ENCODE data around the gene KAZN. TPM values are rescaled to one million over a fixed set of nuclear protein-coding genes. Genes with fewer than 3 reads are reported as not detected.

Gene KAZN
- total RNA-seq, 1 donor from 2014 or later: 5.7 TPM

- no peak for DNase-seq (ENCODE audit: low read depth)
- no peak for TF ChIP-seq CTCF (conservative IDR thresholded peaks at IDR 0.05; ENCODE audit: low read depth, low read length)
- no peak overlapping the region for H3K4me3 ChIP-seq (ENCODE audit: low read depth, low read length)
Observed at GRCh38 chr1:15101801-15102200, 503.3 kb downstream of the KAZN start.

GRCh38 chr1:15102646-15103045 lies 504.2 kb downstream of the KAZN start:
- DNase-seq (ENCODE audit: low read depth): no peak
- no peak for TF ChIP-seq CTCF (conservative IDR thresholded peaks at IDR 0.05; ENCODE audit: low read depth, low read length)
- no peak overlapping the region for H3K4me3 ChIP-seq (ENCODE audit: low read depth, low read length)

- TF ChIP-seq CTCF (conservative IDR thresholded peaks at IDR 0.05; ENCODE audit: low read depth, low read length): no peak
Observed at GRCh38 chr1:15103211-15103610, 504.7 kb downstream of the KAZN start.

GRCh38 chr1:15103906-15104305 lies 505.4 kb downstream of the KAZN start:
- H3K4me3 ChIP-seq (ENCODE audit: low read depth, low read length): no peak overlapping the region
- TF ChIP-seq CTCF (conservative IDR thresholded peaks at IDR 0.05; ENCODE audit: low read depth, low read length): no peak
- no peak for DNase-seq (ENCODE audit: low read depth)

More at GRCh38 chr1:15103211-15103610, 504.7 kb downstream of the KAZN start:
- no peak overlapping the region for H3K4me3 ChIP-seq (ENCODE audit: low read depth, low read length)
- no peak for DNase-seq (ENCODE audit: low read depth)

- H3K4me3 ChIP-seq (ENCODE audit: low read depth, low read length): no peak overlapping the region
- DNase-seq (ENCODE audit: low read depth): no peak
- TF ChIP-seq CTCF (conservative IDR thresholded peaks at IDR 0.05; ENCODE audit: low read depth, low read length): no peak
Observed at GRCh38 chr1:15104768-15105167, 506.3 kb downstream of the KAZN start.

GRCh38 chr1:15106608-15107007 lies 508.1 kb downstream of the KAZN start:
- no peak for DNase-seq (ENCODE audit: low read depth)
- H3K4me3 ChIP-seq (ENCODE audit: low read depth, low read length): no peak overlapping the region
- TF ChIP-seq CTCF (conservative IDR thresholded peaks at IDR 0.05; ENCODE audit: low read depth, low read length): no peak

DNA sequence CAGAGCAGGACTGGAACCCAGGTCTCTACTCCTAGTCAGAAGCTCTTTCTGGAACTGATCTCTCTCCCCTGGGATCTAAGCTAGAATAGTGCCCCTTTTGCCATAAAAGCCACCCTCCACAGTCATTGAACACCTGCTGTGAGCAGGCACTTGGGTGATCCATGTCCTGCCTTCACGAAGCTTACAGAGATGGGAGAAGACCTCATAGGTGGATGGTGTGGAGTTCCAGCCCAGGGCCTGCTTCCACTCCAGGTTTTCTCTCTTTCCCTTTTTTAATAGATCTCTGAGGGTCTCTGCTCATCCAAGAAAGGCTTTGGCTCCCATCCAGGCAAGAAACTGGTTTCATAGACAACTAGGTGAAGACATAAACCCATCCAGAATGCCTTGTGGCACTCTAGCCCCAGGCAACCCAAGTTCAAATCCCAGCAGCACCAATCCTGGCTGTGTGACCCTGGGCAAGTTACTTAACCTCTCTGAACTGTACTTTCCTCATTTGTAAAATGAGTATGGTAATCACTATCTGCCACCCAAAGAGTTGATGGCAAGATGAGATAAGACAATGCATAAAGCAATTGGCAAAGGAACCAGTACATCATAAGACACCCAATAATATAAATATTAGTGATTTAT lies 508.7 kb downstream of the KAZN start:
- H3K4me3 ChIP-seq (ENCODE audit: low read depth, low read length): no peak overlapping the region
- TF ChIP-seq CTCF (conservative IDR thresholded peaks at IDR 0.05; ENCODE audit: low read depth, low read length): no peak

More for the DNA sequence above, 508.7 kb downstream of the KAZN start:
- no peak for DNase-seq (ENCODE audit: low read depth)

All from epithelial cell of proximal tubule (primary cell).